Skeletal muscle satellite cell (primary cell): Measurements from ENCODE around the gene DEFB113.
"Not testable (repeated sequence)": the region's sequence is repeated elsewhere in the genome, so short reads cannot be mapped to it uniquely, and the experiment has no call there.

Experiments
- H3K27me3 ChIP-seq: 2 replicates; pipeline ENCODE4 v1.7.0; 2013; ENCODE audit warnings: low read length; ENCODE audit not compliant: control insufficient read depth, insufficient read depth
- H3K36me3 ChIP-seq: 2 replicates; pipeline ENCODE4 v1.7.0; 2013; ENCODE audit warnings: mild to moderate bottlenecking, control low read depth, low read length; ENCODE audit not compliant: insufficient read depth
- H3K4me1 ChIP-seq: 2 replicates; pipeline ENCODE4 v1.7.0; 2013; ENCODE audit warnings: low read length; ENCODE audit not compliant: control insufficient read depth, insufficient read depth
- H3K4me2 ChIP-seq: 2 replicates; pipeline ENCODE4 v1.7.0; 2013; ENCODE audit warnings: mild to moderate bottlenecking, low read length
- H3K4me3 ChIP-seq: 2 replicates; pipeline ENCODE4 v1.7.0; 2013; ENCODE audit warnings: low read length
- H3K9ac ChIP-seq: 2 replicates; pipeline ENCODE4 v1.7.0; 2013; ENCODE audit warnings: mild to moderate bottlenecking, low read depth, low read length, moderate library complexity
- H3K9me3 ChIP-seq: replicated peaks from 2 replicates; pipeline ENCODE4 v1.7.0; 2013; ENCODE audit warnings: mild to moderate bottlenecking, control low read depth, low read length

The DEFB113 gene

DNA sequence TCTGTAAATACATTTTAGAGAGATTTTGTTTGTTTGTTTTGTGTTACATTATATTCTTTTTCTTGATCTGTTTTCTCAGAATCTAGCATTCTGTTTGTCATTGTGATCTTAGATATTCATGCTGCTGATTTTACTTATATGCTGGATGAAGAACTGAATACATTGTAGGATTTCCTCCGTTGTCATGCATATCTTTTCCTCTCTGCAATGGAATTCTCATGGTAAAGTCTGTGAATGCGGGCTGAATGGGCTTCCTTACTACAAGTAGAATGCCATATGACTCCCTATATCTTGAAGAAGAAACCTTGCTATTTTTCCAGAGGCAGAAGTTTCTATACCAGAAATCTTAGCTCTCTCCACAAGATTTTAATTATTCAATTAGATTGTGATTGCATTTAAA, 3.1 kb downstream of the DEFB113 start:
- Histone ChIP-seq H3K4me2 (no peak overlapping the region), H3K36me3 (no peaks in the 10 kb centered on the region), H3K9me3 (no peaks in the 10 kb centered on the region), H3K4me1 (no peaks in the 10 kb centered on the region), H3K9ac (no peak overlapping the region), H3K27me3 (no peaks in the 10 kb centered on the region), H3K4me3 (no peak overlapping the region)

DNA sequence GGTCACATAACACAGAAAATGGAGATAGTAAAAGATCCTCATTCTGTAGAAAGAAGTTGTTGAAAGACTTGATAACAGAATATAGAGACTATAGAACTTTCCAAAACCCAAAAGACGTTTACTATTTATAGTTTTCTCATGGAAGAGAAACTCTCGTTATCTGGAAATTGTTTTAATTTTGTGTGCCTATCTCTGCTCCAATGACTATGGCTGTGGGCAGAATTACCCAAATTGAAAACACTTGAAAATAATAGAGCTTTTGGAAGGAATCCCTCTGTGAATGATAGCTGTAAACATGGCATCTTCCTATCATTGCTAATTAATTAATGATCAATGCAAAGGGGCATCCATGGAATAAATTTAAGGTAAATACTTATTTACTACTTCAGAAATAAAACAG, 5.4 kb downstream of the DEFB113 start, which contains the start of gene DEFB114:
Gene DEFB114 (minus strand): TSS at position 101 of the 400 bp plus-strand sequence. CDS start 59 bp downstream, at position 42.
- Histone ChIP-seq H3K4me3 (no peak within 1 kb of the TSS), H3K4me2 (no peak within 1 kb of the TSS), H3K36me3 (no peaks in the 10 kb centered on the region), H3K27me3 (no peaks in the 10 kb centered on the region), H3K9ac (no peak within 1 kb of the TSS), H3K9me3 (no peaks in the 10 kb centered on the region), H3K4me1 (no peaks in the 10 kb centered on the region)

DNA sequence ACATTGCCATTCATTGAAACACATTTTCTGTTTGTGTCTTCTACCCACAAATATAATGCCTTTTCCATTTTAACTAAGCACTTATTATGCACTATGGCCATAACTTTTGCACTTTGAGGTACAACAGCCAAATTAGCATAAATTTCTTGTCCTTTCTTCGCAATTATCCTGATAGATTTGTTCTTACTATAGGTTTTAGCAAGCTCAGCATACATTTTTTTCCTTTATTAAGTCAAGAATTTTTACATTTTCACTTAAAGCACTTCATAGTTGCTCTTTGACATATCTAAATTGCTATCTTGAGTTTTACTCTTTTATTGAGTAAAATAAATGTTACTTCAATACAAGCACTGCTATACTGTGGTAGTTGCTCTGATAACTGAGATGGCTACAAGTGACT, 11.2 kb downstream of the DEFB113 start:
- H3K4me1 ChIP-seq = no peaks in the 10 kb centered on the region
- no peak overlapping the region for H3K4me3 ChIP-seq
- H3K36me3 ChIP-seq = no peaks in the 10 kb centered on the region
- no peaks in the 10 kb centered on the region for H3K9me3 ChIP-seq
- H3K4me2 ChIP-seq = no peak overlapping the region
- no peak overlapping the region for H3K9ac ChIP-seq
- no peaks in the 10 kb centered on the region for H3K27me3 ChIP-seq

DNA sequence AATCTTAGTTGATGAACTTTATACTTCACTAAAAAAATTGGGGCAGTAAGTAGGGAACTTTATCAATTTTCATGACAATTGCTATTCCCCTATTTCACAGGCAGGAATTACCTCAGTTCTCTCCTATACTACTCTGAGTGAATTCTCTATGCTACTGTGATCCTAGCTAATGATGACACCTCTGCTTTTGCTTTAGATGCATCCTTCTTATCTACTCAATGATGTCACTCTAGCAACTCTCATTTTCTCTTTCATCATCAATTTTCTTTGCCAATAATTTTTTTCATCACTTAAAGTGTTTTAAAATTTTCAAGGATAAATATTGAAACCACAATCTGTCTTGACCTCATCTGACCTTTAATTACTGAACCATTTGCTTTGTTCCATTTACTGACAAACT, 13.6 kb downstream of the DEFB113 start:
- Histone ChIP-seq H3K9me3 (no peaks in the 10 kb centered on the region), H3K27me3 (no peaks in the 10 kb centered on the region), H3K36me3 (no peaks in the 10 kb centered on the region), H3K4me2 (no peak overlapping the region), H3K4me1 (no peaks in the 10 kb centered on the region), H3K9ac (no peak overlapping the region), H3K4me3 (no peak overlapping the region)

DNA sequence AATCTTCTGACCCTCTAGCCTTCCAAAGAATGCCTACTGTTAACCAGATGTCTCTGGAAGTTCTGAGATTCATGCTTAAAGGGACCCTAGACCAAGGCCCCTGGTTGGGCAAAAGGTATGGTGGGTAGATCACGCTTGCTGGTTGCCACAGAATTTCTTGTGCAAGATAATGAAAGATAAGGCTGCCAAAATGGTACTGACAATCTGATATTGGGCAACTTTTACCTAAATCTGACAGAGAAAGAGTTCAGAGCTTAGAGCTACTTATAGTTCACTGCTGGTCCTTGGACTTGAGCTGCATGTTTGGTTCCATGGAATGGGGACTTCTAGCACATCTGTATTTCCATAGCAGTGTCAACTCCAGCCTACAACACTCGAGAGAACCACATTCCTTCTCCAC, 17.5 kb downstream of the DEFB113 start:
- no peak overlapping the region for H3K9ac ChIP-seq
- no peaks in the 10 kb centered on the region for H3K9me3 ChIP-seq
- H3K4me3 ChIP-seq = no peak overlapping the region
- H3K4me2 ChIP-seq = no peak overlapping the region
- no peaks in the 10 kb centered on the region for H3K36me3 ChIP-seq
- no peaks in the 10 kb centered on the region for H3K27me3 ChIP-seq
- no peaks in the 10 kb centered on the region for H3K4me1 ChIP-seq

DNA sequence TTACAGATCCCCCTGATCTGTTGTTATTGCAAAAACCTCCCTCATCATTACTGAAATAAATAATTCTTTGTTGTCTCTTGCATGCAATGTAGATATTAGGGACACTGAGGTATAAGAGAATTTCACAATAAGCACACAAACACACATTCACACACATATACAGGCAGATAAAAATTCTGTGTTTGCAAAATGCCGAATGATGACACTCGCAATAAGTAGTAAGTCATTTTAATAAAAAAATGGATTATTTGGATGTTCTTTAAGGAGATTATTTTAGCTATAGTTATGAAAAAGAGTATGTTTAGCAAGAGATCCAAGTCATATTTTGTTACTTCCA, 19.0 kb downstream of the DEFB113 start:
- no peak overlapping the region for H3K4me2 ChIP-seq
- no peaks in the 10 kb centered on the region for H3K9me3 ChIP-seq
- H3K4me1 ChIP-seq = no peaks in the 10 kb centered on the region
- no peaks in the 10 kb centered on the region for H3K36me3 ChIP-seq
- H3K9ac ChIP-seq = no peak overlapping the region
- H3K27me3 ChIP-seq = no peaks in the 10 kb centered on the region
- no peak overlapping the region for H3K4me3 ChIP-seq

DNA sequence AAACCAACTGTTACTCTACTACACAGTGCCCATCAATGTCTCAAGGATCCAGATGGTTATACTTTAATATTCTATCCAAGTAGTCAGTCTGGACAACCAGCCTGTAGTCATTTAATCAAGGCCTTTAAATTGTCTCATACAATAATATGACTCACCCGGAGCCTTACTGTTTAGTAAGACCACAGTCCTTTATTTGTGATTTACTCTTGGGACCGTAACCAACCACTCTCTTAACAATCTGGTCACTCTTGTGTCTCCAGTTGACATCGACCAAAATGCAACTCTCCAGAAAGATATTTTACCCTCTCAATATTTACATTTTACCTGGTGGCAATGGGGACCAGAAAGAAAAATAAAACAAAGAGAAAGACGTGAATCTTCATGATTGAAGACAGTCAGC, 20.4 kb downstream of the DEFB113 start:
- Histone ChIP-seq H3K4me3 (no peak overlapping the region), H3K27me3 (no peaks in the 10 kb centered on the region), H3K4me2 (no peak overlapping the region), H3K4me1 (no peaks in the 10 kb centered on the region), H3K9ac (no peak overlapping the region), H3K9me3 (no peaks in the 10 kb centered on the region), H3K36me3 (no peaks in the 10 kb centered on the region)

DNA sequence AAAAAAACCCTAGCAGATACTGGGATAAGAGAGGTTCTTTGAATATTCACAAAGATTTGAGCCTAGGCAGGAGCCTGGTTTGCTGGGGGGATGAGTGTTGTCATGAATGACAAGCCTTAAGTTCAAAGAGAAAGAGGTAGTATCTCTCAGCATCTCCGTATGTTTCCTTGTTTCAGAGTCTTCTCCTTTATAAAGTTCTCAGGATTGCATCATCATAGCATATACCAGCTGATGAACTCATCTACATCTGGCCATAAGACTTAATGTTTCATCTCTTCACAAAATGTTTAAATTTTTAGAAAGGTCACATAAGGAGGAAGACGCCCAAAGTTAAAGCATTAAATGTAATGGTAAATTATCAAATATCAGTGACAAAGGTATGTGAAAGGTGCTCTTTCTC, 22.6 kb downstream of the DEFB113 start:
- no peaks in the 10 kb centered on the region for H3K4me1 ChIP-seq
- no peaks in the 10 kb centered on the region for H3K36me3 ChIP-seq
- H3K27me3 ChIP-seq = no peaks in the 10 kb centered on the region
- H3K9ac ChIP-seq = no peak overlapping the region
- no peak overlapping the region for H3K4me2 ChIP-seq
- H3K9me3 ChIP-seq = no peaks in the 10 kb centered on the region
- no peak overlapping the region for H3K4me3 ChIP-seq

DNA sequence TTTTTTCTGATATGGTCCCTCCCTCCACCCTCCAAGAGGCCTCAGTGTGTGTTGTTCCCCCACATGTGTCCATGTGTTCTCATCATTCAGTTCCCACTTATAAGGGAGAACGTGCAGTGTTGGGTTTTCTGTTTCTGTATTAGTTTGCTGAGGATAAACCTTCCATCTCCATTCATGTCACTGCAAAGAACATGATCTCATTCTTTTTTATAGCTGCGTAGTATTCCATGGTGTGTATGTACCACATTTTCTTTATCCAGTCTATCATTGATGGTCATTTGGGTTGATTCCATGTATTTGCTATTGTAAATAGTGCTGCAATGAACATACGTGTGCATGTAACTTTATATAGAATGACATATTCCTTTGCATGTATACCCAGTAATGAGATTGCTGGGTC, 25.4 kb downstream of the DEFB113 start:
- not testable (repeated sequence) for H3K4me1 ChIP-seq, H3K9me3 ChIP-seq, H3K27me3 ChIP-seq, H3K4me2 ChIP-seq, H3K4me3 ChIP-seq, H3K9ac ChIP-seq, H3K36me3 ChIP-seq

DNA sequence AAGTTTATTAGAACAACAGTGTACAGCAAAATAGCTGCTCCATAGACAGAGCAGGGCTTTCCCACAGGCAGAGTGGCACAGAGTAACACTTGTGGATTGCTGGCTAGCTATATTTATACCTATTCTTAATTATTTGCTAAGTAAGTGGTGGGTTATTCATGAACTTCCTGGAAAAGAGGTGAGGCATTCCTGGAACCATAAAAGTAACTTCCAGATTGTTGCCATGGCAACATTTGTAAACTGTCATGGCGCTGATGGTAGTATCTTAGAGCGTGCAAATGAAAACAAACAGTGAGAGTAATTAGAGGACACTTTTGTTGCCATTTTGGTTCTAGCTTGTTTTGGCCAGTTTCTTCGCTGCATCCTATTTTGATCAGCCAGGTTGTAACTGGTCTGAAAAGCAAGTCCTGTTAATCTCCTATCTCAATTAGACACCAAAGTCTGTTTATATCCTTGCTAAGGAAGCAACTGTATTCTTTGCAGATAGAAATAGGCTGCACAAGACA, 29.4 kb downstream of the DEFB113 start:
- Histone ChIP-seq H3K4me2 (no peak overlapping the region), H3K4me3 (no peak overlapping the region)

DNA sequence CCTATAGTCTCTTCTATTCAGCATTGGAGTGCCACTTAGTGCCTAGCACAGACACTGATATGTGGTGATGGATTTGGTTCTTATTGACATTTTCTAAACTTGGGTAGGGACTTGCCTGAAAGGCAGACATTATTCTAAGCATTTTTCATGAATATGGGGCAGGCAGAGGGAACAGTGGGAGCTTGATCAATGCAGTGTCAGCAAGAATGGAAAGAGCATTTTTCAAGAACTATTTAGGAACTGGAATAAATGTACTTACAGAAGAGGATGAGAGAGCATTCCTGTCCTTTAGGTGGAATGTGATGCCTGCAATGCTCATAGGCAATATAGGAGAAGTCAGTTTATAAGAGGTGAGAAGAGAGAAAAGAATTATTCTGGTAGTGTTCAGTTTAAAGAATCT, 31.6 kb downstream of the DEFB113 start:
- H3K4me1 ChIP-seq = no peaks in the 10 kb centered on the region
- no peak overlapping the region for H3K9ac ChIP-seq
- no peaks in the 10 kb centered on the region for H3K27me3 ChIP-seq
- H3K36me3 ChIP-seq = no peaks in the 10 kb centered on the region
- H3K9me3 ChIP-seq = no peaks in the 10 kb centered on the region
- no peak overlapping the region for H3K4me2 ChIP-seq
- no peak overlapping the region for H3K4me3 ChIP-seq

More for the DNA sequence above, 29.4 kb downstream of the DEFB113 start:
- Histone ChIP-seq H3K4me1 (no peaks in the 10 kb centered on the region), H3K36me3 (no peaks in the 10 kb centered on the region), H3K9me3 (no peaks in the 10 kb centered on the region), H3K27me3 (no peaks in the 10 kb centered on the region), H3K9ac (no peak overlapping the region)

DNA sequence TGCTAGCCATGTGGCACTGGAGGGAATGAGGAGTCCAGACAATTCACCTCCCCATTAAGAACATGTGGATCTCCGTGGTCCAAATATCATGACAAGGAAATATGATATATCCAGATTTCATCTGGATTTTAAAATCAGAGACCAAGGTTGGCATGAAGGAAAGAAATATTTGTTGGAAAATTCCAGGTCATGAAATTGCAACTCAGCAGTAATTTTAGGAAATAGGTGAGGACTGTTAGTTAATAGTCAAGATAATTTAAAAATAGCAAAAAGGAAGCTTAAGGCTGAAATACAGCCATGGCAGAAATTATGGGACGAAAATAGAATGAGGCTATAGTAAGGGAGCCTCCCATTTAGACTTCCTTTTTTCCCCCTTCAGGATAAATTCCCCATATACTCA, 32.4 kb downstream of the DEFB113 start:
- no peaks in the 10 kb centered on the region for H3K9me3 ChIP-seq
- H3K4me1 ChIP-seq = no peaks in the 10 kb centered on the region
- no peak overlapping the region for H3K4me2 ChIP-seq
- H3K36me3 ChIP-seq = no peaks in the 10 kb centered on the region
- no peak overlapping the region for H3K4me3 ChIP-seq
- no peak overlapping the region for H3K9ac ChIP-seq
- no peaks in the 10 kb centered on the region for H3K27me3 ChIP-seq
